Glutamatergic neuron (in vitro differentiated cells): ENCODE results near the gene C12orf60. TPM values are rescaled to one million over a fixed set of nuclear protein-coding genes. Genes with fewer than 3 reads are reported as not detected.

Experiments
- DNase-seq: peaks from one replicate; pipeline ENCODE4 v3.0.0; 2022
- H3K27ac Mint-ChIP-seq: one replicate; pipeline ENCODE4 v1.8.0; 2020; ENCODE audit warnings: mild to moderate bottlenecking, mixed read lengths, inconsistent platforms; ENCODE audit not compliant: unreplicated experiment
- H3K27me3 Mint-ChIP-seq: one replicate; pipeline ENCODE4 v1.8.0; 2020; ENCODE audit warnings: mild to moderate bottlenecking, moderate library complexity, mixed read lengths, inconsistent platforms; ENCODE audit not compliant: unreplicated experiment
- H3K36me3 Mint-ChIP-seq: one replicate; pipeline ENCODE4 v1.8.0; 2020; ENCODE audit warnings: mild to moderate bottlenecking, mixed read lengths, inconsistent platforms; ENCODE audit not compliant: unreplicated experiment
- H3K4me1 Mint-ChIP-seq: one replicate; pipeline ENCODE4 v1.8.0; 2020; ENCODE audit warnings: mild to moderate bottlenecking, low read depth, mixed read lengths, inconsistent platforms; ENCODE audit not compliant: unreplicated experiment
- H3K4me3 Mint-ChIP-seq: one replicate; pipeline ENCODE4 v1.8.0; 2020; ENCODE audit warnings: mild to moderate bottlenecking, mixed read lengths, inconsistent platforms; ENCODE audit not compliant: unreplicated experiment
- H3K9me3 Mint-ChIP-seq: one replicate; pipeline ENCODE4 v1.8.0; 2020; ENCODE audit warnings: mild to moderate bottlenecking, moderate library complexity, mixed read lengths, inconsistent platforms; ENCODE audit not compliant: unreplicated experiment
- CTCF ChIP-seq: fragments of 200-600 bp; sonication (generic); IDR thresholded peaks from one replicate; pipeline ENCODE4 v1.5.0; 2021; ENCODE audit not compliant: partially characterized antibody, unreplicated experiment
- total RNA-seq: library from RNA; stranded (reverse); fragmentation: NEBNext Ultra II Directional; extraction: Animal tissue kit (Norgen Biotek cat#: 25700); gene quantifications from one replicate; pipeline ENCODE4 v1.2.1, GENCODE V29; 2021; ENCODE audit not compliant: unreplicated experiment

C12orf60 gene
- total RNA-seq, 1 donor from 2014 or later, result 0.88 TPM

GRCh38 chr12:14803830-14804160 is 325 bp downstream of the C12orf60 start:
- Mint-ChIP-seq H3K4me1 (no peaks in the 10 kb centered on the region), H3K27ac (no peak overlapping the region), H3K27me3 (peaks cover 1% of the 10 kb centered on the region), H3K9me3 (no peaks in the 10 kb centered on the region), H3K4me3 (no peak overlapping the region), H3K36me3 (no peaks in the 10 kb centered on the region)
- TF ChIP-seq CTCF, result no peak
- DNase-seq, result no peak

GRCh38 chr12:14810167-14810952 is 6.9 kb downstream of the C12orf60 start:
- no peaks in the 10 kb centered on the region for H3K4me1 Mint-ChIP-seq
- no peaks in the 10 kb centered on the region for H3K27me3 Mint-ChIP-seq
- no peak for TF ChIP-seq CTCF
- no peak overlapping the region for H3K27ac Mint-ChIP-seq
- H3K36me3 Mint-ChIP-seq, result no peaks in the 10 kb centered on the region
- H3K9me3 Mint-ChIP-seq, result no peaks in the 10 kb centered on the region
- no peak for DNase-seq
- H3K4me3 Mint-ChIP-seq, result no peak overlapping the region

- H3K4me1 Mint-ChIP-seq, result no peaks in the 10 kb centered on the region
- no peak for TF ChIP-seq CTCF
These were observed 7.5 kb downstream of the C12orf60 start for GRCh38 chr12:14810953-14811483.

GRCh38 chr12:14811486-14811885 is 8.0 kb downstream of the C12orf60 start:
- Mint-ChIP-seq H3K27ac (no peak overlapping the region), H3K27me3 (no peaks in the 10 kb centered on the region), H3K4me3 (no peak overlapping the region), H3K4me1 (no peaks in the 10 kb centered on the region), H3K36me3 (no peaks in the 10 kb centered on the region), H3K9me3 (no peaks in the 10 kb centered on the region)
- no peak for DNase-seq
- no peak for TF ChIP-seq CTCF

More at GRCh38 chr12:14810953-14811483, 7.5 kb downstream of the C12orf60 start:
- Mint-ChIP-seq H3K27me3 (no peaks in the 10 kb centered on the region), H3K4me3 (no peak overlapping the region), H3K27ac (no peak overlapping the region), H3K36me3 (no peaks in the 10 kb centered on the region), H3K9me3 (no peaks in the 10 kb centered on the region)
- DNase-seq, result no peak

- Mint-ChIP-seq H3K9me3 (no peaks in the 10 kb centered on the region), H3K27ac (no peak within 1 kb of the TSS), H3K4me1 (no peaks in the 10 kb centered on the region), H3K4me3 (no peak within 1 kb of the TSS), H3K27me3 (no peaks in the 10 kb centered on the region), H3K36me3 (no peaks in the 10 kb centered on the region)
- no peak for TF ChIP-seq CTCF
- no peak for DNase-seq
These were observed 10.5 kb downstream of the C12orf60 start, which contains the start of gene SMCO3 for GRCh38 chr12:14814014-14814413. SMCO3 (minus strand) TSS chr12:14814182; CDS start chr12:14806680, 7,502 bp downstream.
